ENCODE results near the gene KLHDC7B. TPM values are rescaled to one million over a fixed set of nuclear protein-coding genes. Genes with fewer than 3 reads are reported as not detected.

KLHDC7B gene
- total RNA-seq, 1 experiment from 2014 or later: not detected

DNA sequence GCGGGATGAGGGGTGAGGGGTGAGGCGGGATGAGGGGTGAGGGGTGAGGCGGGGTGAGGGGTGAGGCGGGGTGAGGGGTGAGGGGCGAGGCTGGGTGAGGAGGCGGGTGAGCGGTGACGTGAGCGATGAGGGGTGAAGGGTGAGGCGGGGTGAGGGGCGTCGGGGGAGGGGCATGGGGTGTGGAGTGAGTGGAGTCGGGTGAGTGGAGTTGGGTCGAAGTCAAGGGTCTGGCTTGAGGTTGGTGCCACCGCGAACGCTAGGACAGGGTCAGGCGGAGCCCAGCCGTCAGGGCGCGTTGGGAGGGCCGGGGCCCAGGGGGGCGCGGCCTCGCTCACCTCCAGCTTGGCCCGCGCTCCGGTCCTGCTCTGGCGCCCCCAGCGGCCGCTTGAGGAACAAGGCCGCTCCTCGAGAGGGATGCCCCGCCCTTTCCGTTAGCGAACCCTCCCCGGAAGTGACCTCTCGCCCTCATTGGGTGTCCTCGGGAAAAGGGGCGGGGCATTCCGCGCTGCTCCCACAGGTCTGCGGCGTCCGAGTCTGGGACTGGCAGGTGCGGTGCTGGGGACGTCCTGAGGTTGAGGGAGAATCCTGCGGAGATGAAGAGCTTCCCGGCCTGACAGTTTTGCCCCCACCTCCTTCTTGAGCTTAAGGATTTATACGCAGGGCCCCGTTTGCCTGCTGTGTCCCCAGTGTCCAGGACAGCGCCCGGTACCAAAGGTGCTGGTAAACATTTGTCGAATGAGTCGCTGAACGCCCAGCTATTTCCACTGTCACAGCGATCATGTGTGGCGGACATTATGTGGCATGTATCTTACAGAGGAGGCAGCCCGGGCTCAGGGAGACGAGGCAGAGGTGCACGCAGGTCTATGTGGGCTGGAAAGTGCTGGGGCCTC is 17.1 kb downstream of the KLHDC7B start, which contains the start of gene SYCE3:
TSS of gene SYCE3 (minus strand) at position 397 of the 890 bp plus-strand sequence. CDS start 6,514 bp downstream, outside the sequence.
- no peaks in the 10 kb centered on the region for H3K36me3 ChIP-seq (replicated peaks; ENCODE audit: control insufficient read depth, insufficient read depth, low read length)
- H3K27me3 ChIP-seq (ENCODE audit: control insufficient read depth, insufficient read depth, low read length): peaks cover 20% of the 10 kb centered on the region
- peak within 1 kb of the TSS; percentile 58 for H3K4me3 ChIP-seq (ENCODE audit: insufficient read depth, low read depth, low read length)
- DNase-seq: peak; percentile 99

GRCh38 chr22:50563413-50564160 is 17.9 kb downstream of the KLHDC7B start:
- Histone ChIP-seq H3K36me3 (replicated peaks; ENCODE audit: control insufficient read depth, insufficient read depth, low read length) (no peaks in the 10 kb centered on the region), H3K4me3 (ENCODE audit: insufficient read depth, low read depth, low read length) (peak overlapping the region; percentile 58), H3K27me3 (ENCODE audit: control insufficient read depth, insufficient read depth, low read length) (peaks cover 20% of the 10 kb centered on the region)
- DNase-seq: peak; percentile 70

- no peak for DNase-seq
- Histone ChIP-seq H3K4me3 (ENCODE audit: insufficient read depth, low read depth, low read length) (no peak overlapping the region), H3K36me3 (replicated peaks; ENCODE audit: control insufficient read depth, insufficient read depth, low read length) (no peaks in the 10 kb centered on the region; the same call in 1 of the 2 replicates), H3K27me3 (ENCODE audit: control insufficient read depth, insufficient read depth, low read length) (peaks cover 20% of the 10 kb centered on the region)
Observed at GRCh38 chr22:50564289-50564688, 18.6 kb downstream of the KLHDC7B start.

GRCh38 chr22:50567721-50568252 is 22.1 kb downstream of the KLHDC7B start:
- peak; percentile 22 for DNase-seq
- H3K27me3 ChIP-seq (ENCODE audit: control insufficient read depth, insufficient read depth, low read length): peaks cover 17% of the 10 kb centered on the region
- H3K36me3 ChIP-seq (replicated peaks; ENCODE audit: control insufficient read depth, insufficient read depth, low read length): no peaks in the 10 kb centered on the region; the same call in 1 of the 2 replicates
- H3K4me3 ChIP-seq (ENCODE audit: insufficient read depth, low read depth, low read length): no peak overlapping the region

- DNase-seq: peak; percentile 26
- Histone ChIP-seq H3K27me3 (ENCODE audit: control insufficient read depth, insufficient read depth, low read length) (peaks cover 10% of the 10 kb centered on the region), H3K4me3 (ENCODE audit: insufficient read depth, low read depth, low read length) (no peak overlapping the region), H3K36me3 (replicated peaks; ENCODE audit: control insufficient read depth, insufficient read depth, low read length) (no peaks in the 10 kb centered on the region; the same call in 1 of the 2 replicates)
Observed at GRCh38 chr22:50568626-50569025, 22.9 kb downstream of the KLHDC7B start.

DNA sequence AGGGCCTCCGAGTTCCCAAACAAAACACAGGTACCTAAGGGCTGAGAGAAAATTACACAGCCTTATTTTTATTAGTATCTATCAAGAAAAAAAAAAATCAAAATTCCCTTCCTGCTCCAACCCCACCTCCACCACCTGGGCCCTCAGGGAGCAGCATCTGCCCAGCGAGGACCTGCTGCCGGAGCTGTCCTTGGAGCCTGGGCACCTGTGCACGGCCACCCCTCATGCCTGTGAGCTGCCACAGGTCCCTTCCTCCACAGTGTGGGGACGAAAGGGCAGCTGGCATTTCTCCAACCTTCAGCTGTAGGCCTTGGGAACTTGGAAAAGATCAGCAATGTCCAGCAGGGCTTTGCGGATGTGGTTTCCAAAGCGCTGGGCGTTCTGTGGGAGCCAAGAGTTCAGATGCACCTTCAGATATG is 23.4 kb downstream of the KLHDC7B start:
- H3K36me3 ChIP-seq (replicated peaks; ENCODE audit: control insufficient read depth, insufficient read depth, low read length): no peaks in the 10 kb centered on the region; the same call in 1 of the 2 replicates
- peak; percentile 23 for DNase-seq

GRCh38 chr22:50569896-50570535 is 24.3 kb downstream of the KLHDC7B start:
- DNase-seq: peak; percentile 37
- H3K36me3 ChIP-seq (replicated peaks; ENCODE audit: control insufficient read depth, insufficient read depth, low read length): no peaks in the 10 kb centered on the region; the same call in 1 of the 2 replicates
- peaks cover under 1% of the 10 kb centered on the region; the same call in 1 of the 2 replicates for H3K27me3 ChIP-seq (ENCODE audit: control insufficient read depth, insufficient read depth, low read length)
- H3K4me3 ChIP-seq (ENCODE audit: insufficient read depth, low read depth, low read length): no peak overlapping the region

More for the DNA sequence above, 23.4 kb downstream of the KLHDC7B start:
- Histone ChIP-seq H3K4me3 (ENCODE audit: insufficient read depth, low read depth, low read length) (no peak overlapping the region), H3K27me3 (ENCODE audit: control insufficient read depth, insufficient read depth, low read length) (peaks cover 8% of the 10 kb centered on the region; the same call in 1 of the 2 replicates)

- Histone ChIP-seq H3K27me3 (ENCODE audit: control insufficient read depth, insufficient read depth, low read length) (no peaks in the 10 kb centered on the region), H3K36me3 (replicated peaks; ENCODE audit: control insufficient read depth, insufficient read depth, low read length) (no peaks in the 10 kb centered on the region; the same call in 1 of the 2 replicates), H3K4me3 (ENCODE audit: insufficient read depth, low read depth, low read length) (no peak overlapping the region)
- DNase-seq: peak; percentile 39
Observed at GRCh38 chr22:50570861-50571260, 25.2 kb downstream of the KLHDC7B start.

DNA sequence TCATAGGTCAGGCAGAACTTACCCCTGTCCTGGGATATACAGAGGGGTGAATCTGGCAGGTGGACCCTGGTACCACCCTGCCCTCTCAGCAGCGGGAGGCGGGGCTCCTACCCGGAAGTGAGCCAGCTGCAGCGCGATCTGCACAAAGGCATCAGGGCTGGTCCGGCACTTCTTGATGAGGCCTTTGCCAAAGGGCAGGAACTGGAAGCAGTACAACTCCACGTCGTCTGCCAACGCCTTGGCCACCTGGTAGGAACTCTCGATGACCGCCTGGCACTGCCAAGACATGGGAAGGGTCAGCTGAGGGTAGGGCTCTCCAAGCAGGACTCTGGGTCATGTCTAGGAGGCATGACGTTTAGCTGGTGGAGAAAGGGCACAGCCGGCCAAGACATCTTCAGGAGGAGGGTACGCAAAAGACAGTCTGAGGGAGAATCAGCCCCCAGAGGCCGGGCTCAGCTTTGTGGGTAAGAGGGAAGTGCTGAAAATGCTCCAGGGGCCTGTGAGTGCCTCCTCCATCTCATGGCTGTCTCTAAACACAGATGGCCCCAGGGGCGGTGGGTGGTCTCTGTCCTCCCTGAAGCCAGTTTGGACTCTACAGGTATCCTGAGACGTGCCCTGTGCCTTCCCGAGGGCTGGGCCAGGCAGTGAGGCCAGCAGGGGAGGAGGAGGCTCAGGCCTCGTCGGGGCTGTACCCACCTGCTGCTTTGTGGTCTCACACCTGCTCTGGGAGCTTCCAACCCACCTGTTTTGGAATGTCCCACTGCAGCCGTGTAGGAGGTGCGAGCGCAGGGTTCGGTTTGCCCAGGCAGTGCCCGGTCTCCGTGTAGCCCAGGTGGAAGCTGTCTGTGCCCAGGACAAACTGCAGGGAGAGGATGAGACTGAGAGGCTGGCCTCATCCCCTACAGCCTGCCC is 25.8 kb downstream of the KLHDC7B start:
- Histone ChIP-seq H3K36me3 (replicated peaks; ENCODE audit: control insufficient read depth, insufficient read depth, low read length) (no peaks in the 10 kb centered on the region; the same call in 1 of the 2 replicates), H3K27me3 (ENCODE audit: control insufficient read depth, insufficient read depth, low read length) (no peaks in the 10 kb centered on the region), H3K4me3 (ENCODE audit: insufficient read depth, low read depth, low read length) (no peak overlapping the region)
- DNase-seq: peak; percentile 40

- Histone ChIP-seq H3K36me3 (replicated peaks; ENCODE audit: control insufficient read depth, insufficient read depth, low read length) (no peaks in the 10 kb centered on the region; the same call in 1 of the 2 replicates), H3K4me3 (ENCODE audit: insufficient read depth, low read depth, low read length) (no peak overlapping the region)
- DNase-seq: peak; percentile 36
Observed at GRCh38 chr22:50572965-50573364, 27.3 kb downstream of the KLHDC7B start.

DNA sequence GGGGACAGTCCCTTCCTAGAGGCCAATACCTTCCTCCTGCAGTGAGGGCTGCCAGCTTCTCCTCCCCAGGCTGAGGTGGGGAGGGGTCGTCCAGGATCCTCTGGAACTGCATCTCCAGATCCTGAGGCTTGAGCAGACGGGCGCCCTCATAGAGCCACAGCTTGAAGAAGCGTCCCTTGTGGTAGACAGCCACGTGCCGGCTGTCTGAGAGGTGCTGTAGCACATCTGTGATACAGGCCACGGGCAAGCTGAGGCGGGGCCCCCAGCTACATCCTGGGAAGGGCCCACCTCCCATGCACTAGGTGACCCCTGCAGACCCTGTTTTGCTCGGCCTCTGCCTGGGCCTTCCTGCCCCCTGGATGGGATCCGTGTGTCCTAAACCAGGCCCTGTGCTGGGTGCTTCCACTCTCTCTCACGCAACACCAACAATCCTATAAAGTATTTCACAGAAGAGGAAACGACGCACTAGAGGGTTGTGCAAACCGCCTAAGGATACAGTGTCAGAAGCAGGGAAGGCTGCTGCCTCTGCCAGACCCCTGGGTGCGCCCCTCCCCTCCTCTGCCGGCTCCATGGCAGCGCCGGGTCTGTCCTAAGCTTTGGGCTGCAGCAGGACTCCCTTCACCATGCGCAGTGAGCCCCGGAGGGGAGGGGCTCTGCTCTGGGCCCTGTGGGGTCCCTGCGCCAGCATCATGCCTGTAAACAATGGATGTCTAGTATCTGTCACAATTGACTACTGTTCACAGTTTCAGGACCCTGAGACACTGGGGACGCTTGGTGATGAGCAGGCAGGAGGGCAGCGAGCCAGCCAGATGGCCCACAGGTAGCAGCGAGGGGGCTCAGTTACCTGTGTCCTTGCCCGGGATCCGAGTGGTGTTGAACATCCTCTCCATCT is 28.0 kb downstream of the KLHDC7B start:
- Histone ChIP-seq H3K36me3 (replicated peaks; ENCODE audit: control insufficient read depth, insufficient read depth, low read length) (no peaks in the 10 kb centered on the region; the same call in 1 of the 2 replicates), H3K4me3 (ENCODE audit: insufficient read depth, low read depth, low read length) (no peak overlapping the region), H3K27me3 (ENCODE audit: control insufficient read depth, insufficient read depth, low read length) (no peaks in the 10 kb centered on the region)
- peak; percentile 46 for DNase-seq

More at GRCh38 chr22:50572965-50573364, 27.3 kb downstream of the KLHDC7B start:
- no peaks in the 10 kb centered on the region for H3K27me3 ChIP-seq (ENCODE audit: control insufficient read depth, insufficient read depth, low read length)

DNA sequence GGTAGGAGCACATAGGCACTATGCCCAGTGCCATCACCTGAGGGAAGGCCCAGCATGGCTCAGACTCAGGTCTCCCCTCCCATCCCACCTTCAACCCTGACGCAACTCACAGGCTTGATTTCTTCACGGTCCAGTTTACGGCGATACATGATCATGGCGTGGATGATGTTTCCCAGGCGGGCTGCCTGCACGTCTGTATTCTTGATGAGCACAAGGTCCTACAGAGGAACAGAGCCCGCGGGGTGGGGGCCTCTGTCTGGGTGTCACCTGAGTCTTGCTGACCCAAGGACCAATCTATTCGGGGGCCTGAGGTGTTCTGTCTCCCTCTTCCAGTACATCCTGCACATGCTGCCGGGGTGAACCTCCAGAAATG is 28.7 kb downstream of the KLHDC7B start:
- Histone ChIP-seq H3K27me3 (ENCODE audit: control insufficient read depth, insufficient read depth, low read length) (no peaks in the 10 kb centered on the region), H3K36me3 (replicated peaks; ENCODE audit: control insufficient read depth, insufficient read depth, low read length) (no peaks in the 10 kb centered on the region; the same call in 1 of the 2 replicates), H3K4me3 (ENCODE audit: insufficient read depth, low read depth, low read length) (no peak overlapping the region)
- DNase-seq: peak; percentile 32
